Neural cell (in vitro differentiated cells): Measurements from ENCODE around the gene MUC12. TPM values are rescaled to one million over a fixed set of nuclear protein-coding genes. Genes with fewer than 3 reads are reported as not detected.

Experiments
- H2AFZ ChIP-seq: fragments of 200-600, 300-800 bp; sonication (generic), shearing (Covaris generic); 2 replicates; pipeline ENCODE4 v1.6.0; 2014; ENCODE audit warnings: low read depth, mild to moderate bottlenecking, antibody characterized with exemption, low read length, moderate library complexity
- H3F3A ChIP-seq: fragments of 200-600 bp; shearing (Covaris generic); 2 replicates; pipeline ENCODE4 v1.6.1; 2016; ENCODE audit warnings: mild to moderate bottlenecking, moderate library complexity, mixed read lengths, antibody characterized with exemption, low read length; ENCODE audit not compliant: insufficient read depth, poor library complexity, severe bottlenecking
- H3K27ac ChIP-seq: fragments of 200-600, 300-800 bp; sonication (generic), shearing (Covaris generic); 2 replicates; pipeline ENCODE4 v1.5.1; 2014; ENCODE audit warnings: mild to moderate bottlenecking, low read length, moderate library complexity
- H3K27me3 ChIP-seq: fragments of 300-800, 200-600 bp; sonication (generic), shearing (Covaris generic); 2 replicates; pipeline ENCODE4 v1.6.0; 2014; ENCODE audit warnings: mild to moderate bottlenecking, low read depth, low read length, moderate library complexity; ENCODE audit not compliant: insufficient read depth
- H3K36me3 ChIP-seq: fragments of 300-800, 200-600 bp; sonication (generic), shearing (Covaris generic); 2 replicates; pipeline ENCODE4 v1.5.1; 2014; ENCODE audit warnings: mild to moderate bottlenecking, antibody characterized with exemption, low read length, moderate library complexity; ENCODE audit not compliant: insufficient read depth
- H3K4me2 ChIP-seq: fragments of 300-800, 200-600 bp; sonication (generic), shearing (Covaris generic); 2 replicates; pipeline ENCODE4 v1.6.0; 2014; ENCODE audit warnings: mild to moderate bottlenecking, low read length
- H3K4me3 ChIP-seq: fragments of 300-800, 200-600 bp; sonication (generic), shearing (Covaris generic); 2 replicates; pipeline ENCODE4 v1.5.1; 2014; ENCODE audit warnings: mild to moderate bottlenecking, low read length, moderate library complexity
- H3K79me2 ChIP-seq: fragments of 200-600 bp; shearing (Covaris generic); replicated peaks from 2 replicates; pipeline ENCODE4 v1.6.0; 2014; ENCODE audit warnings: mild to moderate bottlenecking, low read length, moderate library complexity; ENCODE audit not compliant: insufficient read depth
- H3K9ac ChIP-seq: fragments of 300-800, 200-600 bp; sonication (generic), shearing (Covaris generic); 2 replicates; pipeline ENCODE4 v1.6.1; 2016; ENCODE audit warnings: mild to moderate bottlenecking, low read length, mixed read lengths
- H3K9me2 ChIP-seq: fragments of 200-600 bp; shearing (Covaris generic); 2 replicates; pipeline ENCODE4 v1.6.1; 2016; ENCODE audit warnings: mild to moderate bottlenecking, low read length, mixed read lengths; ENCODE audit not compliant: insufficient read depth
- H3K9me3 ChIP-seq: fragments of 200-600, 300-800 bp; sonication (generic), shearing (Covaris generic); 2 replicates; pipeline ENCODE4 v1.6.1; 2016; ENCODE audit warnings: mild to moderate bottlenecking, mixed run types, low read length, moderate library complexity, mixed read lengths
- H4K20me1 ChIP-seq: fragments of 200-600 bp; shearing (Covaris generic); 2 replicates; pipeline ENCODE4 v1.6.1; 2016; ENCODE audit warnings: mild to moderate bottlenecking, mixed run types; ENCODE audit not compliant: insufficient read depth
- CTCF ChIP-seq: fragments of 450-650 bp; IDR thresholded peaks from 2 replicates; pipeline ENCODE4 v1.5.1; 2014; ENCODE audit warnings: antibody characterized with exemption, mild to moderate bottlenecking, moderate library complexity; ENCODE audit not compliant: poor library complexity, severe bottlenecking
- EP300 ChIP-seq: fragments of 450-650 bp; conservative IDR thresholded peaks from 2 replicates; pipeline ENCODE4 v1.6.1; 2014; ENCODE audit warnings: antibody characterized with exemption, mild to moderate bottlenecking, moderate library complexity; ENCODE audit not compliant: poor library complexity, severe bottlenecking
- EZH2 ChIP-seq: fragments of 200-600, 300-800 bp; shearing (Covaris generic), sonication (generic); IDR thresholded peaks from 2 replicates; pipeline ENCODE4 v1.6.1; 2014; ENCODE audit warnings: antibody characterized with exemption, low read length, borderline replicate concordance, mild to moderate bottlenecking; ENCODE audit not compliant: insufficient read depth, poor library complexity, severe bottlenecking
- MXI1 ChIP-seq: fragments of 450-650 bp; conservative IDR thresholded peaks from 2 replicates; pipeline ENCODE4 v1.6.1; 2014; ENCODE audit warnings: antibody characterized with exemption, mild to moderate bottlenecking; ENCODE audit not compliant: poor library complexity, severe bottlenecking
- POLR2AphosphoS5 ChIP-seq: IDR thresholded peaks from 2 replicates; pipeline ENCODE4 v1.6.1; 2012
- RAD21 ChIP-seq: fragments of 450-650 bp; conservative IDR thresholded peaks from 2 replicates; pipeline ENCODE4 v1.6.1; 2014; ENCODE audit warnings: antibody characterized with exemption, mild to moderate bottlenecking, moderate library complexity
- SMC3 ChIP-seq: fragments of 450-650 bp; conservative IDR thresholded peaks from 2 replicates; pipeline ENCODE4 v1.6.1; 2014; ENCODE audit warnings: antibody characterized with exemption, mild to moderate bottlenecking, moderate library complexity; ENCODE audit not compliant: poor library complexity
- TAF1 ChIP-seq: IDR thresholded peaks from 2 replicates; pipeline ENCODE4 v1.6.1; 2012; ENCODE audit warnings: low read depth
- polyA plus RNA-seq: library from polyadenylated mRNA; depleted of rRNA; stranded (reverse); fragments of >200 nt; gene quantifications from 2 replicates; pipeline ENCODE4 v1.2.3, GENCODE V29; 2014
- small RNA-seq, 3 experiments: library from RNA; depleted of rRNA; stranded (forward); fragments of <200 nt; gene quantifications; one replicate each; pipeline ENCODE3, GENCODE V24; 2012
- TF ChIP-seq, protein P1 (sequence below): IDR thresholded peaks from 2 replicates; pipeline ENCODE4 v1.6.1; 2012; ENCODE audit warnings: borderline replicate concordance

MUC12 gene
- polyA plus RNA-seq, 1 donor from 2014 or later, result not detected

GRCh38 chr7:101068401-101068800 lies 99.0 kb downstream of the MUC12 start:
- H3K9me2 ChIP-seq, result no peaks in the 10 kb centered on the region
- H3K4me3 ChIP-seq, result no peak overlapping the region
- no peaks in the 10 kb centered on the region for H3F3A ChIP-seq
- no peaks in the 10 kb centered on the region for H3K9me3 ChIP-seq
- H3K4me2 ChIP-seq, result no peak overlapping the region
- no peaks in the 10 kb centered on the region for H3K79me2 ChIP-seq
- H4K20me1 ChIP-seq, result no peaks in the 10 kb centered on the region
- no peak overlapping the region for H3K27ac ChIP-seq
- no peak overlapping the region for H3K9ac ChIP-seq
- H3K36me3 ChIP-seq, result no peaks in the 10 kb centered on the region
- TF ChIP-seq CTCF, result no peak
- TF ChIP-seq EZH2, result no peak
- TF ChIP-seq, protein P1, sequence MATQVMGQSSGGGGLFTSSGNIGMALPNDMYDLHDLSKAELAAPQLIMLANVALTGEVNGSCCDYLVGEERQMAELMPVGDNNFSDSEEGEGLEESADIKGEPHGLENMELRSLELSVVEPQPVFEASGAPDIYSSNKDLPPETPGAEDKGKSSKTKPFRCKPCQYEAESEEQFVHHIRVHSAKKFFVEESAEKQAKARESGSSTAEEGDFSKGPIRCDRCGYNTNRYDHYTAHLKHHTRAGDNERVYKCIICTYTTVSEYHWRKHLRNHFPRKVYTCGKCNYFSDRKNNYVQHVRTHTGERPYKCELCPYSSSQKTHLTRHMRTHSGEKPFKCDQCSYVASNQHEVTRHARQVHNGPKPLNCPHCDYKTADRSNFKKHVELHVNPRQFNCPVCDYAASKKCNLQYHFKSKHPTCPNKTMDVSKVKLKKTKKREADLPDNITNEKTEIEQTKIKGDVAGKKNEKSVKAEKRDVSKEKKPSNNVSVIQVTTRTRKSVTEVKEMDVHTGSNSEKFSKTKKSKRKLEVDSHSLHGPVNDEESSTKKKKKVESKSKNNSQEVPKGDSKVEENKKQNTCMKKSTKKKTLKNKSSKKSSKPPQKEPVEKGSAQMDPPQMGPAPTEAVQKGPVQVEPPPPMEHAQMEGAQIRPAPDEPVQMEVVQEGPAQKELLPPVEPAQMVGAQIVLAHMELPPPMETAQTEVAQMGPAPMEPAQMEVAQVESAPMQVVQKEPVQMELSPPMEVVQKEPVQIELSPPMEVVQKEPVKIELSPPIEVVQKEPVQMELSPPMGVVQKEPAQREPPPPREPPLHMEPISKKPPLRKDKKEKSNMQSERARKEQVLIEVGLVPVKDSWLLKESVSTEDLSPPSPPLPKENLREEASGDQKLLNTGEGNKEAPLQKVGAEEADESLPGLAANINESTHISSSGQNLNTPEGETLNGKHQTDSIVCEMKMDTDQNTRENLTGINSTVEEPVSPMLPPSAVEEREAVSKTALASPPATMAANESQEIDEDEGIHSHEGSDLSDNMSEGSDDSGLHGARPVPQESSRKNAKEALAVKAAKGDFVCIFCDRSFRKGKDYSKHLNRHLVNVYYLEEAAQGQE, result no peak
- TF ChIP-seq SMC3, result no peak
- no peak for TF ChIP-seq EP300
- TF ChIP-seq MXI1, result no peak
- TF ChIP-seq RAD21, result no peak
- no peak for TF ChIP-seq TAF1
- no peak for TF ChIP-seq POLR2AphosphoS5
- H2AFZ ChIP-seq, result no peak overlapping the region
- H3K27me3 ChIP-seq, result no peaks in the 10 kb centered on the region

Small RNA genes lying within 50 kb of the gene (small RNA-seq; reads per million reads assigned to genes)
- gene RPS29P15, result 0 to 0.08 (median 0) reads per million in 3 experiments

Other genes starting within 250 kb of the MUC12 start
- gene EPO, start 249.1 kb upstream of the MUC12 start, polyA plus RNA-seq, result not detected in 2 replicates
- not detected in 2 replicates for gene ZAN, start 236.0 kb upstream of the MUC12 start, polyA plus RNA-seq
- gene EPHB4, start 142.0 kb upstream of the MUC12 start, polyA plus RNA-seq, result 0.92 and 1.4 TPM in 2 replicates
- gene SLC12A9, start 116.9 kb upstream of the MUC12 start, polyA plus RNA-seq, result 21.2 and 29.0 TPM in 2 replicates
- gene TRIP6, start 102.2 kb upstream of the MUC12 start, polyA plus RNA-seq, result 1.4 and 2.1 TPM in 2 replicates
- 59.9 and 65.2 TPM in 2 replicates for gene SRRT, start 94.5 kb upstream of the MUC12 start, polyA plus RNA-seq
- 2.4 and 5.0 TPM in 2 replicates for gene UFSP1, start 79.8 kb upstream of the MUC12 start, polyA plus RNA-seq
- gene ACHE, start 73.7 kb upstream of the MUC12 start, polyA plus RNA-seq, result 12.2 and 14.3 TPM in 2 replicates
- gene MUC3A, start 20.0 kb upstream of the MUC12 start, polyA plus RNA-seq, result not detected in 2 replicates
- gene MUC17, start 50.5 kb downstream of the MUC12 start, polyA plus RNA-seq, result not detected in 2 replicates
- gene TRIM56, start 115.9 kb downstream of the MUC12 start, polyA plus RNA-seq, result 0.01 and 0.12 TPM in 2 replicates
- 0.12 TPM in 1 of 2 replicates, not detected in the other for gene SERPINE1, start 157.5 kb downstream of the MUC12 start, polyA plus RNA-seq
- gene AP1S1, start 184.9 kb downstream of the MUC12 start, polyA plus RNA-seq, result 344 and 389 TPM in 2 replicates
- 36.8 and 39.3 TPM in 2 replicates for gene VGF, start 196.0 kb downstream of the MUC12 start, polyA plus RNA-seq
- 4.0 and 4.5 TPM in 2 replicates for gene NAT16, start 210.7 kb downstream of the MUC12 start, polyA plus RNA-seq
- not detected in 2 replicates for gene MOGAT3, start 231.5 kb downstream of the MUC12 start, polyA plus RNA-seq
- gene PLOD3, start 248.0 kb downstream of the MUC12 start, polyA plus RNA-seq, result 17.9 and 19.2 TPM in 2 replicates
- gene ZNHIT1, start 248.6 kb downstream of the MUC12 start, polyA plus RNA-seq, result 160 and 176 TPM in 2 replicates